Hepatocyte (in vitro differentiated cells): ENCODE data around the gene CREG1. TPM values are rescaled to one million over a fixed set of nuclear protein-coding genes. Genes with fewer than 3 reads are reported as not detected.

Experiments used
- DNase-seq: peaks from one replicate; pipeline ENCODE4 v3.0.0-alpha.2; 2016; ENCODE audit warnings: low spot score
- H2AFZ ChIP-seq: fragments of 200-600 bp; sonication (generic); 2 replicates; pipeline ENCODE4 v1.6.0; 2016; ENCODE audit warnings: antibody characterized with exemption, mild to moderate bottlenecking
- H3K27ac ChIP-seq: fragments of 200-600 bp; sonication (generic); 2 replicates; pipeline ENCODE4 v1.5.1; 2016; ENCODE audit warnings: mild to moderate bottlenecking
- H3K27me3 ChIP-seq: fragments of 200-600 bp; sonication (generic); 2 replicates; pipeline ENCODE4 v1.6.1; 2016
- H3K36me3 ChIP-seq: fragments of 200-600 bp; sonication (generic); replicated peaks from 2 replicates; pipeline ENCODE4 v1.5.1; 2016; ENCODE audit warnings: low read depth; ENCODE audit not compliant: insufficient read depth
- H3K4me1 ChIP-seq: fragments of 200-600 bp; sonication (generic); 2 replicates; pipeline ENCODE4 v1.5.1; 2016; ENCODE audit warnings: mild to moderate bottlenecking, moderate library complexity; ENCODE audit not compliant: insufficient read depth
- H3K4me2 ChIP-seq: fragments of 200-600 bp; sonication (generic); 2 replicates; pipeline ENCODE4 v1.6.0; 2016
- H3K4me3 ChIP-seq: fragments of 200-600 bp; sonication (generic); 2 replicates; pipeline ENCODE4 v1.5.1; 2016; ENCODE audit warnings: mild to moderate bottlenecking
- H3K79me2 ChIP-seq: fragments of 200-600 bp; sonication (generic); 2 replicates; pipeline ENCODE4 v1.6.0; 2017; ENCODE audit warnings: mild to moderate bottlenecking
- H3K9me2 ChIP-seq: fragments of 200-600 bp; sonication (generic); replicated peaks from 2 replicates; pipeline ENCODE4 v1.6.0; 2017; ENCODE audit warnings: mild to moderate bottlenecking; ENCODE audit not compliant: insufficient read depth
- H3K9me3 ChIP-seq: fragments of 200-600 bp; sonication (generic); 2 replicates; pipeline ENCODE4 v1.5.1; 2016; ENCODE audit warnings: low read depth, mild to moderate bottlenecking
- H4K20me1 ChIP-seq: fragments of 200-600 bp; sonication (generic); 2 replicates; pipeline ENCODE4 v1.6.0; 2016; ENCODE audit warnings: mild to moderate bottlenecking; ENCODE audit not compliant: insufficient read depth, poor library complexity, severe bottlenecking
- EZH2 ChIP-seq: fragments of 200-600 bp; sonication (generic); IDR thresholded peaks from 2 replicates; pipeline ENCODE4 v1.6.1; 2016; ENCODE audit warnings: antibody characterized with exemption, mild to moderate bottlenecking, borderline replicate concordance
- EZH2phosphoT487 ChIP-seq: fragments of 200-600 bp; sonication (generic); IDR thresholded peaks from one replicate; pipeline ENCODE4 v1.6.1; 2018; ENCODE audit warnings: antibody characterized with exemption, mild to moderate bottlenecking, low read depth, moderate library complexity; ENCODE audit not compliant: unreplicated experiment, severe bottlenecking
- WGBS: methylation state at CpG from one replicate; pipeline ENCODE4 v1.1.6; 2016; ENCODE audit warnings: low lambda C conversion rate; ENCODE audit errors: missing lambda C conversion rate; 5-methylcytosine and 5-hydroxymethylcytosine counted together
- polyA plus RNA-seq: library from polyadenylated mRNA; unstranded; fragments of >200 nt; fragmentation: Nextera tagmentation; extraction: Ambion mirVana; gene quantifications from 2 replicates; pipeline ENCODE4 v1.2.1, GENCODE V29; 2016
- total RNA-seq: library from RNA; depleted of rRNA; stranded (reverse); fragments of >200 nt; gene quantifications from 2 replicates; pipeline ENCODE4 v1.2.3, GENCODE V29; 2014
- TF ChIP-seq, protein P1 (sequence below): fragments of 200-600 bp; sonication (generic); IDR thresholded peaks from 2 replicates; pipeline ENCODE4 v1.5.1; 2016; ENCODE audit warnings: antibody characterized with exemption, mild to moderate bottlenecking; ENCODE audit not compliant: poor library complexity

Gene CREG1
- total and polyA plus RNA-seq, 2 experiments from 2014 or later = 135 to 183 TPM

DNA sequence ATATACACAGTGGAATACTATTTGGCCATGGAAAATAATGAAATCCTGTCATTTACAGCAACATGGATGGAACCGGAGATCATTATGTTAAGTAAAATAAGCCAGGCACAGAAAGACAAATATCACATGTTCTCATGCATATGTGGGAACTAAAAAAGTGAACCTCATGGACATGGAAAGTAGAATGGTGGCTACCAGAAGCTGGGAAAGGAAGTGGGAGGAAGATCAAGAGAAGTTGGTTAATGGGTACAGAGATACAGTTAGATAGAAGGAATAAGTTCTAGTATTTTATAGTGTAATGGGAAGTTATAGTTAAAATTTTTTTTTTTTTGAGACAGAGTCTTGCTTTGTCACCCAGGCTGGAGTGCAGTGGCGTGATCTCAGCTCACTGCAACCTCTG is 34.8 kb upstream of the CREG1 start:
- WGBS = 92% methylated on average over 2 of the region's 2 CpGs
- Histone ChIP-seq H3K4me2 (no peak overlapping the region), H3K4me3 (no peak overlapping the region), H3K4me1 (no peaks in the 10 kb centered on the region), H3K27ac (no peak overlapping the region), H3K9me3 (no peaks in the 10 kb centered on the region), H3K27me3 (no peaks in the 10 kb centered on the region), H4K20me1 (no peaks in the 10 kb centered on the region), H3K36me3 (no peaks in the 10 kb centered on the region), H3K9me2 (no peaks in the 10 kb centered on the region), H2AFZ (no peak overlapping the region), H3K79me2 (no peaks in the 10 kb centered on the region)
- TF ChIP-seq, protein P1, sequence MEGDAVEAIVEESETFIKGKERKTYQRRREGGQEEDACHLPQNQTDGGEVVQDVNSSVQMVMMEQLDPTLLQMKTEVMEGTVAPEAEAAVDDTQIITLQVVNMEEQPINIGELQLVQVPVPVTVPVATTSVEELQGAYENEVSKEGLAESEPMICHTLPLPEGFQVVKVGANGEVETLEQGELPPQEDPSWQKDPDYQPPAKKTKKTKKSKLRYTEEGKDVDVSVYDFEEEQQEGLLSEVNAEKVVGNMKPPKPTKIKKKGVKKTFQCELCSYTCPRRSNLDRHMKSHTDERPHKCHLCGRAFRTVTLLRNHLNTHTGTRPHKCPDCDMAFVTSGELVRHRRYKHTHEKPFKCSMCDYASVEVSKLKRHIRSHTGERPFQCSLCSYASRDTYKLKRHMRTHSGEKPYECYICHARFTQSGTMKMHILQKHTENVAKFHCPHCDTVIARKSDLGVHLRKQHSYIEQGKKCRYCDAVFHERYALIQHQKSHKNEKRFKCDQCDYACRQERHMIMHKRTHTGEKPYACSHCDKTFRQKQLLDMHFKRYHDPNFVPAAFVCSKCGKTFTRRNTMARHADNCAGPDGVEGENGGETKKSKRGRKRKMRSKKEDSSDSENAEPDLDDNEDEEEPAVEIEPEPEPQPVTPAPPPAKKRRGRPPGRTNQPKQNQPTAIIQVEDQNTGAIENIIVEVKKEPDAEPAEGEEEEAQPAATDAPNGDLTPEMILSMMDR = no peak
- TF ChIP-seq EZH2phosphoT487 (no peak), EZH2 (no peak)
- DNase-seq = no peak

DNA sequence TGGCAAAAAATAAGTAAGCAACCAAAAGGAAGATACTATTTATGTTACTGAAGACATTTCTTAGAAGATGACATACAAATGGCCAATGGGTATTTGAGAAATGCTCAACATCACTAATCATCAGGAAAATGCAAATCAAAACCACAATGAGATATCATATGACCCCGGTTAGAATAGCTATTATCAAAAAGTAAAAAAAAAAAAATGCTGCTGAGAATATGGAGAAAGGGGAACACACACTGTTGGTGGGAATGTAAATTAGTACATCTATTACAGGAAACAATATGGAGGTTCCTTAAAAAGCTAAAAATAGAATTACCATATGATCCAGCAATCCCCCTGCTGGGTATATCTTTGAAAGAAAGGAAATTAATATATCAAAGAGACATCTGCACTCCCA is 34.3 kb upstream of the CREG1 start:
- Histone ChIP-seq H3K79me2 (no peaks in the 10 kb centered on the region), H3K4me2 (no peak overlapping the region), H3K4me1 (no peaks in the 10 kb centered on the region), H3K27ac (no peak overlapping the region), H4K20me1 (no peaks in the 10 kb centered on the region), H2AFZ (no peak overlapping the region), H3K36me3 (no peaks in the 10 kb centered on the region), H3K9me2 (no peaks in the 10 kb centered on the region), H3K27me3 (no peaks in the 10 kb centered on the region), H3K9me3 (no peaks in the 10 kb centered on the region), H3K4me3 (no peak overlapping the region)
- no peak for DNase-seq
- TF ChIP-seq, protein P1 = no peak
- TF ChIP-seq EZH2phosphoT487 (no peak), EZH2 (no peak)
- 85% methylated on average over 1 of the region's 1 CpG for WGBS

DNA sequence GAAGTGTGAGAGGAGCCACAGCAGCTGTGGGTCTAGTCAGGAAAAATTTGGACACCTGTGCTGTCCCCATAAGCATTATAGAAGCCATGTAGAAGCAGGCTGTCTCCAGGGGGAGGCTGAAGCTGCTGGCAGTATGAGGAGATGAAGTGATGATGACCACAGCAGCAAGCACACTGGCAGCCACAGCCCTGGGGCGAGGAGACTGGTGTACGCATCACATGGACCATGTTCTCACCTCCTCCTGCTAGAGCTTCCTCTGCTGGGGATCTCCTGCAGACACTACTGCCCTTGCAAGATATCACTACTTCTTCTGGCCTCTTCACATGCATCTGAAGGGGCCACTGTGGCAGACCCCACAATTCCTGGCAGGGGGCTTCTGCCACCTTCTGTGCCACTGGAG is 33.8 kb upstream of the CREG1 start:
- H2AFZ ChIP-seq = no peak overlapping the region
- H3K4me3 ChIP-seq = no peak overlapping the region
- no peak for DNase-seq
- TF ChIP-seq EZH2 = no peak
- TF ChIP-seq, protein P1 = no peak
- TF ChIP-seq EZH2phosphoT487 = no peak
- H3K36me3 ChIP-seq = no peaks in the 10 kb centered on the region
- no peaks in the 10 kb centered on the region for H3K9me2 ChIP-seq
- 93% methylated on average over 2 of the region's 2 CpGs for WGBS
- H3K27ac ChIP-seq = no peak overlapping the region
- no peaks in the 10 kb centered on the region for H3K27me3 ChIP-seq
- H3K4me2 ChIP-seq = no peak overlapping the region
- no peaks in the 10 kb centered on the region for H3K79me2 ChIP-seq
- no peaks in the 10 kb centered on the region for H3K9me3 ChIP-seq
- H3K4me1 ChIP-seq = no peaks in the 10 kb centered on the region
- no peaks in the 10 kb centered on the region for H4K20me1 ChIP-seq

DNA sequence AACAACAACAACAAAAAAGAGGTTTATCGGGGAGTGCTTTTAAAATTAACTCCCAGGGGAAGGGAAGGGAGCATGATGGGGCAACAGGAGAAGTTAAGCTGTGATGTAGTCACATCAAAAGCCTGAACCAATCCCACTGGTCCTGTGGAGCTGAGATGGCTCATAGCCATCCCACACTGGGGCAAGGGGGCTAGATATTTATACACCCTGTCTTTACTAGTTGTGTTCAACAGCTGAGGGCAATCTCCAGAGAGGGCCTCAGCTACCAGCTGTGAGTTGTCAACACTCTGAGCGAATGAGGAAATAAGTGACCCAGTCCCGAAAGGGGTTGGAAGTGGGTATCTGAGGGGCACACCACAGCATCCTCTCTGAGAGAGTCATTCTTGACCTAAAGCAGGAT is 31.0 kb upstream of the CREG1 start:
- Histone ChIP-seq H3K9me2 (no peaks in the 10 kb centered on the region), H4K20me1 (no peaks in the 10 kb centered on the region), H3K27me3 (no peaks in the 10 kb centered on the region), H3K9me3 (no peaks in the 10 kb centered on the region), H3K4me3 (no peak overlapping the region), H2AFZ (no peak overlapping the region), H3K27ac (no peak overlapping the region), H3K4me2 (no peak overlapping the region), H3K36me3 (no peaks in the 10 kb centered on the region), H3K4me1 (no peaks in the 10 kb centered on the region), H3K79me2 (no peaks in the 10 kb centered on the region)
- 85% methylated on average over 3 of the region's 3 CpGs for WGBS
- no peak for DNase-seq
- TF ChIP-seq, protein P1 = no peak
- TF ChIP-seq EZH2phosphoT487 (no peak), EZH2 (no peak)
